ENCODE data around the gene LHPP.
"Not testable (repeated sequence)": the region's sequence is repeated elsewhere in the genome, so short reads cannot be mapped to it uniquely, and the experiment has no call there.

The LHPP gene

DNA sequence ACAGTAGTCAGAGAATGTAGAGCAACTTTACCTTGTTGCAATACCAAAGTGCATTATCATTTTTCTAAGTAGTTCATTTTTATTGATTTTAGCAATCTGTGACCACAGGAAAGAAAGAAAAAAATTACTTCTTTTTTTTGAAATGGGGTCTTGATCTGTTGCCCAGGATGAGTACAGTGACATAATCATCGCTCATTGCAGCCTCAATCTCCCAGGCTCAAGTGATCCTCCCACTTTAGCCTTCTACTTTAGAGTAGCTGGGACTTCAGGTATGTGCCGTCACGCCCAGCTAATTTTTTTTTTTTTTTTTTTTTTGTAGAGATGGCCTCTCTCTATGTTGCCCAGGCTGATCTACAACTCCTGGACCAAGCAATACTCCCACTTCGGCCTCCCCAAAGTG, 31.5 kb upstream of the LHPP start:
- no peak for FAIRE-seq
- TF ChIP-seq, protein P1, sequence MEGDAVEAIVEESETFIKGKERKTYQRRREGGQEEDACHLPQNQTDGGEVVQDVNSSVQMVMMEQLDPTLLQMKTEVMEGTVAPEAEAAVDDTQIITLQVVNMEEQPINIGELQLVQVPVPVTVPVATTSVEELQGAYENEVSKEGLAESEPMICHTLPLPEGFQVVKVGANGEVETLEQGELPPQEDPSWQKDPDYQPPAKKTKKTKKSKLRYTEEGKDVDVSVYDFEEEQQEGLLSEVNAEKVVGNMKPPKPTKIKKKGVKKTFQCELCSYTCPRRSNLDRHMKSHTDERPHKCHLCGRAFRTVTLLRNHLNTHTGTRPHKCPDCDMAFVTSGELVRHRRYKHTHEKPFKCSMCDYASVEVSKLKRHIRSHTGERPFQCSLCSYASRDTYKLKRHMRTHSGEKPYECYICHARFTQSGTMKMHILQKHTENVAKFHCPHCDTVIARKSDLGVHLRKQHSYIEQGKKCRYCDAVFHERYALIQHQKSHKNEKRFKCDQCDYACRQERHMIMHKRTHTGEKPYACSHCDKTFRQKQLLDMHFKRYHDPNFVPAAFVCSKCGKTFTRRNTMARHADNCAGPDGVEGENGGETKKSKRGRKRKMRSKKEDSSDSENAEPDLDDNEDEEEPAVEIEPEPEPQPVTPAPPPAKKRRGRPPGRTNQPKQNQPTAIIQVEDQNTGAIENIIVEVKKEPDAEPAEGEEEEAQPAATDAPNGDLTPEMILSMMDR (IDR thresholded peaks at IDR 0.05; ENCODE audit: insufficient read depth, missing control alignments): no peak
- DNase-seq (ENCODE audit: insufficient read length, low spot score): no peak

DNA sequence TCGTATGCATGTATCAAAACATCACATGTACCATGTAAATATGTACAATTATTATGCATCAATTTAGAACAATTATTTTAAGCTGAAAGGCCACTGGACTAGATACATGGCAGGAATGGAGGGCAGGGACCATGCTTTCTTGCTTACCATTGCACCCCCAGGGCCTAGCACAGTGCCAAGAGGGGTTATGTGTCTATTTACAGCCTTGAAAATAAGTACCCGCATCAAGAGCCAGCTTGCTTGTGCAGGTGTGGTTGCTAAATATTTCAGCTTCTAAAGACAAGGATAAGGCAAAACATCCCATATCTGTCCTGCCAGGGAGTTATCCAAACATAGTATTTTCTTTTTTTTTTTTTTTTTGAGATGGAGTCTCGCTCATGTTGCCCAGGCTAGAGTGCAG, 28.2 kb upstream of the LHPP start:
- FAIRE-seq (no peak), DNase-seq (ENCODE audit: insufficient read length, low spot score) (no peak)
- TF ChIP-seq, protein P1 (IDR thresholded peaks at IDR 0.05; ENCODE audit: insufficient read depth, missing control alignments): no peak

DNA sequence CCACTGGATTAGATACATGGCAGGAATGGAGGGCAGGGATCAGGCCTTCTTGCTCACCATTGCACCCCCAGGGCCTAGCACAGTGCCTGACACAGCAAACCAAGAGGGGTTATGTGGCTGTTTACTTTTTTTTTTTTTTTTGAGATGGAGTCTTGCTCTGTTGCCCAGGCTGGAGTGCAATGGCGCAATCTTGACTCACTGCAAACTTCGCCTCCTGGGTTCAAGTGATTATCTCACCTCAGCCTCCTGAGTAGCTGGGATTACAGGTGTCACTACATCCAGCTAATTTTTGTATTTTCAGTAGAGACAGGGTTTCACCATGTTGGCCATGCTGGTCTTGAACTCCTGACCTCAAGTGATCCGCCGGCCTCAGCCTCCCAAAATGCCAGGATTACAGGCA, 25.9 kb upstream of the LHPP start:
- not testable (repeated sequence) for DNase-seq (ENCODE audit: insufficient read length, low spot score); FAIRE-seq

DNA sequence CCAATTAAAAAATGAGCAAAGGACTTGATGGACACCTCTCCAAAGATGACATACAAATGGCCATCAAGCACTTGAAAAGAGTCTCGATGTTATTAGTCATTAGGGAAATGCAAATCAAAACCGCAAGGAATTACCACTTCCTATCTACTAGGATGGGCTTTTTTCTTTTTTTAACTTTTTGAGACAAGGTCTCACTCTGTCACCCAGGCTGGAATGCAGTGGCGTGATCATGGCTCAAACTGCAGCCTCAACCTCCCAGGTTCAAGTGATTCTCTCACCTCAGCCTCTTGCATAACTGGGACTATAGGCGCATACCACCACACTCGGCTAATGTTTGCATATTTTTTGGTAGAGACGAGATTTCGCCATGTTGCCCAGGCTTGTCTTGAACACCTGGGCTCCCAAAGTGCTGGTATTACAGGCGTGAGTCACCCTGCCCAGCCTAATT, 25.4 kb upstream of the LHPP start:
- FAIRE-seq (no peak), DNase-seq (ENCODE audit: insufficient read length, low spot score) (no peak)
- TF ChIP-seq, protein P1 (IDR thresholded peaks at IDR 0.05; ENCODE audit: insufficient read depth, missing control alignments): no peak

DNA sequence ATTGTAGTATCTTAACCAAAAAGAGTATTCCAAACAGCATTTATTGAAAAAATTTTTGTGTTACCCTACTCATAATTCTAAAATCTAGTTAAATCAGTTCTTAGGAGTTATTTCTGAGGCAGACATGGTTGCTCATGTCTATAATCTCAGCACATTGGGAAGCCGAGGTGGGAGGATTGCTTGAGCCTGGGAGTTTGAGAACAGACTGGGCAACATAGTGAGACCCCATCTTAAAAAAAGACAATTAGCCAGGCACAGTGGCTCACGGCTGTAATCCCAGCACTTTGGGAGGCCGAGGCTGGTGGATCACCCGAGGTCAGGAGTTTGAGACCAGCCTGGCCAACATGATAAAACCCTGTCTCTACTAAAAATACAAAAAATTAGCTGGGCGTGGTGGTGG, 19.9 kb upstream of the LHPP start:
- FAIRE-seq; DNase-seq (ENCODE audit: insufficient read length, low spot score): not testable (repeated sequence)

DNA sequence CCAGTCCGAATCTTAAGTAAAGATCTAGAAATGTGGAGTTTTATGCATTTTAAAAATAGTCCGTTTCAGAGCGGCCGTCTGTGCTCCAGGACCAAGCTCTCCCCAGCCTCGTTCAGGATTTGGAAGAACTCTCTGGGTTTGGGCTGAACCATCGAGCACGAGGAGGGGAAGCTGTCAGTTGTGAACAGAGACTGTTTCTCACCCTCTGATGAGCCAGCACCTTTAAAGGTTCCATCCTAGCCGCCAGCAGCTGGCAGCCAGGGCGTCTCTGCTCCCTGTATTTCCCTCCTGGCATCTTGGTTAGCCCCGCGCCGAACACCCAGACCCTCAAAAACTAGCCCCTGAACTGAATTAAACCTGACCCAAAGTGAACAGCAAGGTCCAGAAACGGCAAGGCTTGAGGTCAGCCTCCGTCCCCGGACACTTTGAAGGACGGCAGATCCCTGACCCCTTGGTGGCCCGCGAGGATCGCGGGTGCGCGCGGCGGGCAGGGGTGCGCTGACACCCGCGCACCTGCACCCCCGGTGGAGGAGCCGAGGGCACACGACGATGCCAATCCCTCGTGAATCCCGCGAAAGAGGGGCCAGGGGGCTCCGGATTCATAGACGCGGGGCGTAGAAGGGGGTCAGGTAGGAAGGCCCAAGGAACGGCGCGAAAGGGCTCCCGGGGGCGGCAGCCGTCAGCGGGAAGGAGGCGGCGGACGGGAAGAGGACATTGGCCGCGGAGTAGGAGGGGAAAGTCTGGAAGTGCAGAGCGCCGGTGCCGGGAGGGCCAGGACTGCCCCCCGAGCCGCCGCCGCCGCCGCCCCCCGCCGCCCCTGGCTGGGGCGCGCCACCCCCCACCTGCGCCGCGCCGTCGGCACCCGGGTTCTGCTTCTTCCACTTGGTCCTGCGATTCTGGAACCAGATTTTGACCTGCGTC, 14.5 kb upstream of the LHPP start:
- TF ChIP-seq, protein P1 (IDR thresholded peaks at IDR 0.05; ENCODE audit: insufficient read depth, missing control alignments): no peak
- no peak for FAIRE-seq

DNA sequence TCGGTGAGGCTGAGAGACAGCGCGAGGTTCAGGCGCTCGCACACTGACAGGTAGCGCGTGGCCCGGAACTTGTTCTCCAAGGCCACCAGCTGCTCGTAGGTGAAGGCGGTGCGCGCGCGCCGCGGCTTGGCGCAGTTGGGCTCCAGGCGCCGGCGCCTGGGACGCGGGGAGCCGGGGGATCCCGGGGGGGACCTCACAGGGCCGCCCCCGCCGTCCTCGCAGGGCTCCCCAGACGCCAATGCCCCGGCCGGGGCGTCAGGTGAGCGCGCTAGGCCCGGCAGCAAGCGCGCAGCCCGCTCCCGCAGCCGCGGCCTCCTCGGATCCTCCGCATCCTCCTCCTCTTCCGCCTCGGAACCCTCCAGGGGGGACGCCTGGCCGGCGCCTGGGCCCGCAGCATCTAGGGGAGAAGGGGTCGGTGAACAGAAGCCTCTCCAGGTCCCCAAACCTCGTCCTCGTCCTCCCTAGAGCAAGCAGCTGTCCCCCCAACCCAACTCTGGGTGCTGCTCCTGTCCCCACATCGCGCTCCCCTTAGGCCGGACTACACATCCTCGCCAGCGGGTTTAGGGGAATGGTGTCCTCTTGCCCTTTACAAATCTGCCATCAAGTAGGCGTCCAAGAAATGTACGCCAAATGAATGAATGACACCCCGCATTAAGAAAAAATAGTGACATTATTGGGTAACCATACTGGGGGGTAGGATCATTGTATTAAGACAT, 13.7 kb upstream of the LHPP start:
- DNase-seq (ENCODE audit: insufficient read length, low spot score) (no peak), FAIRE-seq (no peak)

More for the DNA sequence above, 14.5 kb upstream of the LHPP start:
- DNase-seq (ENCODE audit: insufficient read length, low spot score): no peak

More for the DNA sequence above, 13.7 kb upstream of the LHPP start:
- TF ChIP-seq, protein P1 (IDR thresholded peaks at IDR 0.05; ENCODE audit: insufficient read depth, missing control alignments): no peak

Data from D721Med (cell line).